ENCODE results near the gene METTL22.

DNA sequence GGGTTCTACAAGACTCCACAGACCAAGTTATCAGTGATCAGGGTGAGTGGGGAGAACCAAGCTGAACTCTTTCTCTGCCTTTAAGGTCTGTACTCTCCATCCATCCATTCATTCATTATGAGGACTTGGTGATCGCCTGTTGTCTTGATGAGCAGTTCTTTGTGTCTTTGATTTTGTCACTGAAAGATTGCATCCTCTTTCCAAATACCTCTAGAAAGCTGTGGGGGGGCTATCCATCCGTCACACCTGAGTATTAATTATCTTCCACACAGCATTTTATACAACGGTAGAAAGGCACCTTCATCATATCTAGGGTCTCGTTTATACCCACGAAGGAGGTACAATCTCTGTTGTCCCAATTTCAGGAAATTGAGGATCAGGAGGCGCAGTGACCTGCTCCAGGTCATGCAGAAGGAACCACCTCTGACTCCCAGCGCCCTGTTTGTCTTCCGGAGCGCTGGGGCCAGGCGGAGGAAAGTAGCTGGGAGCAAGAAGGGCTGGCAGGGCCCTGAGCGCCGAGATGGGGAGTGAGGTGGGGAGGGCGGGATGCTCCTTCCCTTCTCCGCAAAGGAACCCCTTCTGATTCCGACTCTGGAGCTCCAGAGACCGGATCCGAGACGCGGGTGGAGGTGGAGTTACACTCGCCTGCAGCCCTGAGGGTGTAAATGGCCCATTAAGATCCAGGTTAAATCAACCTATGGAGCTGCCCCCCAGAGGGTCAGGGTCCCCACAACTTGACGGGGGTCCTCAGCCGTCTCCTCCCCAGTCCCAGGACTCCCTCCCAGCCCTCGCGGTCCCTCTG lies 52.3 kb downstream of the METTL22 start:
- TF ChIP-seq, protein P1, sequence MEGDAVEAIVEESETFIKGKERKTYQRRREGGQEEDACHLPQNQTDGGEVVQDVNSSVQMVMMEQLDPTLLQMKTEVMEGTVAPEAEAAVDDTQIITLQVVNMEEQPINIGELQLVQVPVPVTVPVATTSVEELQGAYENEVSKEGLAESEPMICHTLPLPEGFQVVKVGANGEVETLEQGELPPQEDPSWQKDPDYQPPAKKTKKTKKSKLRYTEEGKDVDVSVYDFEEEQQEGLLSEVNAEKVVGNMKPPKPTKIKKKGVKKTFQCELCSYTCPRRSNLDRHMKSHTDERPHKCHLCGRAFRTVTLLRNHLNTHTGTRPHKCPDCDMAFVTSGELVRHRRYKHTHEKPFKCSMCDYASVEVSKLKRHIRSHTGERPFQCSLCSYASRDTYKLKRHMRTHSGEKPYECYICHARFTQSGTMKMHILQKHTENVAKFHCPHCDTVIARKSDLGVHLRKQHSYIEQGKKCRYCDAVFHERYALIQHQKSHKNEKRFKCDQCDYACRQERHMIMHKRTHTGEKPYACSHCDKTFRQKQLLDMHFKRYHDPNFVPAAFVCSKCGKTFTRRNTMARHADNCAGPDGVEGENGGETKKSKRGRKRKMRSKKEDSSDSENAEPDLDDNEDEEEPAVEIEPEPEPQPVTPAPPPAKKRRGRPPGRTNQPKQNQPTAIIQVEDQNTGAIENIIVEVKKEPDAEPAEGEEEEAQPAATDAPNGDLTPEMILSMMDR (IDR thresholded peaks at IDR 0.05; ENCODE audit: low read depth, low read length, missing input control): no peak
- TF ChIP-seq RAD21 (IDR thresholded peaks at IDR 0.05) (peak in 1 of 2 donors; percentile 8), REST (IDR thresholded peaks at IDR 0.05) (no peak), YY1 (IDR thresholded peaks at IDR 0.05) (no peak), HNF4G (IDR thresholded peaks at IDR 0.05) (no peak), NR2F2 (IDR thresholded peaks at IDR 0.05) (no peak), FOXA1 (IDR thresholded peaks at IDR 0.05) (no peak), RXRA (IDR thresholded peaks at IDR 0.05) (no peak), TAF1 (conservative IDR thresholded peaks at IDR 0.05) (no peak)
- TF ChIP-seq, protein P2, sequence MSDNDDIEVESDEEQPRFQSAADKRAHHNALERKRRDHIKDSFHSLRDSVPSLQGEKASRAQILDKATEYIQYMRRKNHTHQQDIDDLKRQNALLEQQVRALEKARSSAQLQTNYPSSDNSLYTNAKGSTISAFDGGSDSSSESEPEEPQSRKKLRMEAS (IDR thresholded peaks at IDR 0.05): no peak

Data from liver (tissue), 3 donors.